ENCODE measurements around the gene RTEL1. TPM values are rescaled to one million over a fixed set of nuclear protein-coding genes. Genes with fewer than 3 reads are reported as not detected.

Gene RTEL1
- total RNA-seq, 4 donors from 2014 or later: 14.1 to 87.4 (median 54.2) TPM

DNA sequence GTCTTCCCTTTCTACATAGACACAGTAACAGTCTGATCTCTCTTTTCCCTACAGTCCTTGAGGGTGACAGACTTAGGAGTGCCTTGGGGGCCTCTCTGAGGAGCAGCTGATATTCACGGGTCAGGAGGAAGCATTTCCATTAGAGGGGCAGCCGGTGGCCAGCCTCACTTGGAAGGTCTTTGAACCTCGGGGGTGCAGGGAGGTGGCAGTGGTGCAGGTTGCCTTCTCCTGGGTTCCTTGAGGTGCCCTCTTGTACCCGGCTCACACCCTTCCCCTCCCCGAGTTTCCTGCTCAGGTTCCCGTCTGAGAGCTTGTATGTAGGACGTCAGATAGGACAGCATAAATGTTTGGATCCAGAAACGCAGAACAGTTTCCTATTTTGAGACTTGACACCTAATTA is 2.5 kb downstream of the RTEL1 start:
- no peak for TF ChIP-seq POLR2A (IDR thresholded peaks at IDR 0.05)
- TF ChIP-seq, protein P1, sequence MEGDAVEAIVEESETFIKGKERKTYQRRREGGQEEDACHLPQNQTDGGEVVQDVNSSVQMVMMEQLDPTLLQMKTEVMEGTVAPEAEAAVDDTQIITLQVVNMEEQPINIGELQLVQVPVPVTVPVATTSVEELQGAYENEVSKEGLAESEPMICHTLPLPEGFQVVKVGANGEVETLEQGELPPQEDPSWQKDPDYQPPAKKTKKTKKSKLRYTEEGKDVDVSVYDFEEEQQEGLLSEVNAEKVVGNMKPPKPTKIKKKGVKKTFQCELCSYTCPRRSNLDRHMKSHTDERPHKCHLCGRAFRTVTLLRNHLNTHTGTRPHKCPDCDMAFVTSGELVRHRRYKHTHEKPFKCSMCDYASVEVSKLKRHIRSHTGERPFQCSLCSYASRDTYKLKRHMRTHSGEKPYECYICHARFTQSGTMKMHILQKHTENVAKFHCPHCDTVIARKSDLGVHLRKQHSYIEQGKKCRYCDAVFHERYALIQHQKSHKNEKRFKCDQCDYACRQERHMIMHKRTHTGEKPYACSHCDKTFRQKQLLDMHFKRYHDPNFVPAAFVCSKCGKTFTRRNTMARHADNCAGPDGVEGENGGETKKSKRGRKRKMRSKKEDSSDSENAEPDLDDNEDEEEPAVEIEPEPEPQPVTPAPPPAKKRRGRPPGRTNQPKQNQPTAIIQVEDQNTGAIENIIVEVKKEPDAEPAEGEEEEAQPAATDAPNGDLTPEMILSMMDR (IDR thresholded peaks at IDR 0.05): no peak
- no peaks in the 10 kb centered on the region for H3K9me3 ChIP-seq
- WGBS, 2 donors: 83 to 87% methylated on average over 8 of the region's 8 CpGs
- peaks cover 18 to 24% of the 10 kb centered on the region in 2 donors for H3K36me3 ChIP-seq
- H3K27ac ChIP-seq: no peak overlapping the region
- intact Hi-C loops (cut with DNase I): no loop called here
- no peaks in the 10 kb centered on the region for H3K27me3 ChIP-seq
- H3K4me3 ChIP-seq (replicated peaks in 1 of 3): no peak overlapping the region
- no peak for DNase-seq
- H3K4me1 ChIP-seq: peaks cover 16 to 17% of the 10 kb centered on the region in 2 donors

DNA sequence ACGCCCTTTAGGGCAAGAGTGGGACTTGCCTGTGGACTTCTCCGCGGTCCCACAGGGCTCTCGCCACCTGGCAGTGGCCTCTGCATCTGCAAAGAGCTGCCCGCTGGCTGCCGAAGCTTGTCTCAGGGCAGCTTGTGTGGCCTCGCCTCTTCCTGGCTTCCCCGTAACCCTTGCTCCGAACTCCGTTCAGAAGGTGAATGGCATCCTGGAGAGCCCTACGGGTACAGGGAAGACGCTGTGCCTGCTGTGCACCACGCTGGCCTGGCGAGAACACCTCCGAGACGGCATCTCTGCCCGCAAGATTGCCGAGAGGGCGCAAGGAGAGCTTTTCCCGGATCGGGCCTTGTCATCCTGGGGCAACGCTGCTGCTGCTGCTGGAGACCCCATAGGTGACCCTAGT is 3.0 kb downstream of the RTEL1 start:
- Histone ChIP-seq H3K36me3 (peaks cover 18 to 29% of the 10 kb centered on the region in 2 donors), H3K27ac (no peak overlapping the region), H3K4me1 (peaks cover 16 to 17% of the 10 kb centered on the region in 2 donors), H3K9me3 (no peaks in the 10 kb centered on the region), H3K4me3 (replicated peaks in 1 of 3) (no peak overlapping the region), H3K27me3 (no peaks in the 10 kb centered on the region)
- intact Hi-C loops (cut with DNase I): no loop called here
- 95 to 98% methylated on average over 21 to 22 of the region's 22 CpGs for WGBS, 2 donors
- TF ChIP-seq, protein P1 (IDR thresholded peaks at IDR 0.05): no peak
- no peak for TF ChIP-seq POLR2A (IDR thresholded peaks at IDR 0.05)
- no peak for DNase-seq

DNA sequence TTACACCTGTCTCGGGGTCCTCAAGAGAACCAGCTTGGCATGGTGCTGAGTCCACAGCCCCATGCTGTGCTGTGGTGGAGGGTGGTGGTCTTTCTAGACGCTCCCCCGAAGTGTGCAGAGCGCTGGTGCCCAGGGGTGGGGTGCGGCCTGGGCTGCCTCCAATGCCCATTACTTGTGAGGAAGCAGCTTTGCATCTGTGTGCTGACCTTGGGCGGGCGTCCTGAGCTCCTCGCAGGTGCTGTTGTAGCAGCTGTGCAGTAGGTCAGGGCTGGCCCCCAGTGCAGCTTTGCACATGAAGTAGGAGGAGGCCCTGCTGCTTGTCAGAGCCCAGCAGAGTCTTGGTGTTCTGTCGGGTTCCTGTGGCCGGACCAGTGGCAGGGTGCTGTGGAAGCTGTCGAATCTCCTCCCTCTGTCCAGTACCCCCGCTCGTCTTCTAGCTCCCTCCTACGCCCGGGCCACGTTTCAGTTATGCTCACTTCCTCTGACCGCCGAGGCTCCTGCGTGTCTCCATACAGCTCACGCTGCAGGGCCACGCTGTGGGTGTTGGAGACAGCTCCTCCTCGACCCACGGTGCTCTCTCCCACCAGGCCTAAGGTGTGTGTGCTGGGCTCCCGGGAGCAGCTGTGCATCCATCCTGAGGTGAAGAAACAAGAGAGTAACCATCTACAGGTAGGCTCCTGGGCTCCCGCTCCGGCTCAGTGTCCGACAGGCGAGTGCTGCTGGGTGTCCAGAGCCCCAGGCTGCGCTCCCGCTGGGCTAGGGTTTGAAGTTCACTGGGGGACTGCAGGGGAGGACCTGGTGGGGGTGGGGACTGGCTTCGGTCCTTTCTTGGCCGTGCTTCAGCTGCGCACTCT is 4.1 kb downstream of the RTEL1 start:
- peaks cover 18 to 33% of the 10 kb centered on the region in 2 donors for H3K36me3 ChIP-seq
- WGBS, 2 donors: 96 to 97% methylated on average over 20 to 26 of the region's 33 CpGs
- intact Hi-C loops (cut with DNase I): no loop called here

DNA sequence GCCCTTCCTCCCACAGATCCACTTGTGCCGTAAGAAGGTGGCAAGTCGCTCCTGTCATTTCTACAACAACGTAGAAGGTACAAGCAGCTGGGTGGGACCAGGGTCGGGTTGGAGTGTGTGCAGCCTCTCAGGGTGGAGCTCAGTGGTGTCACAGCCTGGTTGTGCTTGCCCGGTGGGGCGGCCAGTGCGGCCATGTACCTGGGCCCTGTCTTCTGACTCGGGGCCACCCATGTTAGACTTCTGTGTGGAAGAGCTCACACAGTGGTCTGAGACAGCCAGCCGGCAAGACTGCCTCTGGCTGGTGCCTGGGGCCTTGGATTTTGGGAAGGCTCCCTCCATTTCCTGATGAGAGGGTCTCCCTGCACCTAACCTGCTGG is 4.7 kb downstream of the RTEL1 start:
- TF ChIP-seq POLR2A (IDR thresholded peaks at IDR 0.05): no peak
- TF ChIP-seq, protein P1 (IDR thresholded peaks at IDR 0.05): no peak
- DNase-seq: no peak
- intact Hi-C loops (cut with DNase I): no loop called here
- H3K4me3 ChIP-seq (replicated peaks in 1 of 3): no peak overlapping the region
- peaks cover 25 to 39% of the 10 kb centered on the region in 2 donors for H3K36me3 ChIP-seq
- whole genome bisulfite sequencing, 2 donors: 91 to 96% methylated on average over 4 to 8 of the region's 9 CpGs
- no peaks in the 10 kb centered on the region for H3K9me3 ChIP-seq
- no peaks in the 10 kb centered on the region for H3K27me3 ChIP-seq
- no peak overlapping the region for H3K27ac ChIP-seq
- peaks cover 10% of the 10 kb centered on the region in 2 donors for H3K4me1 ChIP-seq

More for the DNA sequence above, 4.1 kb downstream of the RTEL1 start:
- Histone ChIP-seq H3K4me1 (peaks cover 16% of the 10 kb centered on the region in 2 donors), H3K27me3 (no peaks in the 10 kb centered on the region), H3K9me3 (no peaks in the 10 kb centered on the region), H3K4me3 (replicated peaks in 1 of 3) (no peak overlapping the region), H3K27ac (no peak overlapping the region)
- no peak for DNase-seq
- TF ChIP-seq, protein P1 (IDR thresholded peaks at IDR 0.05): no peak
- TF ChIP-seq POLR2A (IDR thresholded peaks at IDR 0.05): no peak
